GM21619 (cell line): Measurements from ENCODE around the gene MYH9.
A peak's percentile ranks its signal among the peaks of the same experiment; 100 is the strongest.
"Not testable (repeated sequence)": the region's sequence is repeated elsewhere in the genome, so short reads cannot be mapped to it uniquely, and the experiment has no call there.

Experiments used
- ATAC-seq: cut with Tn5 transposase; IDR thresholded peaks from one replicate; pipeline ENCODE4 v1.9.1; 2021; ENCODE audit not compliant: unreplicated experiment

The MYH9 gene

GRCh38 chr22:36253523-36254490, 134.0 kb downstream of the MYH9 start:
- ATAC-seq: no peak

GRCh38 chr22:36252754-36253522, 134.8 kb downstream of the MYH9 start, which contains the start of gene APOL1:
Gene APOL1, plus strand, starts transcription at chr22:36253133. Its CDS starts 1,823 bp downstream, at chr22:36254956.
- ATAC-seq: peak; percentile 83

- ATAC-seq: not testable (repeated sequence)
Observed at GRCh38 chr22:36251979-36252608, 135.7 kb downstream of the MYH9 start.

GRCh38 chr22:36250292-36250960, 137.3 kb downstream of the MYH9 start:
- not testable (repeated sequence) for ATAC-seq

- ATAC-seq: no peak
Observed at GRCh38 chr22:36249160-36249559, 138.6 kb downstream of the MYH9 start.

GRCh38 chr22:36247955-36248354, 139.8 kb downstream of the MYH9 start:
- ATAC-seq: no peak

GRCh38 chr22:36246718-36247117, 141.0 kb downstream of the MYH9 start:
- ATAC-seq: no peak

- no peak for ATAC-seq
Observed at GRCh38 chr22:36245805-36246356, 141.9 kb downstream of the MYH9 start.

GRCh38 chr22:36244522-36245391, 143.0 kb downstream of the MYH9 start:
- no peak for ATAC-seq

GRCh38 chr22:36243986-36244385, 143.8 kb downstream of the MYH9 start:
- ATAC-seq: no peak

- peak; percentile 90 for ATAC-seq
Observed at GRCh38 chr22:36239401-36240171, 148.2 kb downstream of the MYH9 start, which contains the start of gene APOL2. Gene APOL2, minus strand, starts transcription at chr22:36239527. Its CDS starts 6,365 bp downstream, at chr22:36233162.

GRCh38 chr22:36239150-36239400, 148.7 kb downstream of the MYH9 start:
- ATAC-seq: peak; percentile 8

GRCh38 chr22:36238373-36239149, 149.2 kb downstream of the MYH9 start:
- peak; percentile 19 for ATAC-seq

GRCh38 chr22:36237462-36238372, 150.1 kb downstream of the MYH9 start:
- no peak for ATAC-seq

- ATAC-seq: no peak
Observed at GRCh38 chr22:36236388-36237319, 151.1 kb downstream of the MYH9 start.

- no peak for ATAC-seq
Observed at GRCh38 chr22:36235585-36235984, 152.2 kb downstream of the MYH9 start.
